ENCODE data around the gene ARL8A. TPM values are rescaled to one million over a fixed set of nuclear protein-coding genes. Genes with fewer than 3 reads are reported as not detected.
"Not testable (repeated sequence)": the region's sequence is repeated elsewhere in the genome, so short reads cannot be mapped to it uniquely, and the experiment has no call there.

Gene ARL8A
- total RNA-seq, 1 donor from 2014 or later, result 39.3 TPM

- DNase-seq (ENCODE audit: low read depth), result no peak
Measured at GRCh38 chr1:202176949-202177927, 32.7 kb upstream of the ARL8A start.

- DNase-seq (ENCODE audit: low read depth), result no peak
Measured at GRCh38 chr1:202173993-202174392, 29.5 kb upstream of the ARL8A start.

GRCh38 chr1:202172015-202172355 is 27.4 kb upstream of the ARL8A start:
- DNase-seq (ENCODE audit: low read depth), result no peak

GRCh38 chr1:202171292-202172014 is 26.9 kb upstream of the ARL8A start:
- DNase-seq (ENCODE audit: low read depth), result no peak

GRCh38 chr1:202170726-202171125 is 26.2 kb upstream of the ARL8A start:
- peak; percentile 83 for DNase-seq (ENCODE audit: low read depth)

- no peak for DNase-seq (ENCODE audit: low read depth)
Measured at GRCh38 chr1:202168861-202169260, 24.3 kb upstream of the ARL8A start.

GRCh38 chr1:202167708-202168415 is 23.3 kb upstream of the ARL8A start:
- peak; percentile 62 for DNase-seq (ENCODE audit: low read depth)

- DNase-seq (ENCODE audit: low read depth), result not testable (repeated sequence)
Measured at GRCh38 chr1:202167054-202167453, 22.5 kb upstream of the ARL8A start.

- no peak for DNase-seq (ENCODE audit: low read depth)
Measured at GRCh38 chr1:202165942-202166843, 21.7 kb upstream of the ARL8A start.

- DNase-seq (ENCODE audit: low read depth), result no peak
Measured at GRCh38 chr1:202165267-202165941, 20.9 kb upstream of the ARL8A start.

- DNase-seq (ENCODE audit: low read depth), result peak; percentile 20
Measured at GRCh38 chr1:202164271-202165037, 19.9 kb upstream of the ARL8A start.

- DNase-seq (ENCODE audit: low read depth), result no peak
Measured at GRCh38 chr1:202163281-202164270, 19.0 kb upstream of the ARL8A start.

- DNase-seq (ENCODE audit: low read depth), result no peak
Measured at GRCh38 chr1:202162418-202163280, 18.1 kb upstream of the ARL8A start.

GRCh38 chr1:202162047-202162417 is 17.5 kb upstream of the ARL8A start:
- DNase-seq (ENCODE audit: low read depth), result no peak

- DNase-seq (ENCODE audit: low read depth), result no peak
Measured at GRCh38 chr1:202161151-202162046, 16.9 kb upstream of the ARL8A start.

- DNase-seq (ENCODE audit: low read depth), result no peak
Measured at GRCh38 chr1:202160377-202160940, 15.9 kb upstream of the ARL8A start, which contains the start of gene PTPN7. Gene PTPN7 (minus strand): TSS chr1:202160602. CDS start chr1:202159402, 1,200 bp downstream.
